ENCODE data around the gene FARP1.
"Not testable (repeated sequence)": the region's sequence is repeated elsewhere in the genome, so short reads cannot be mapped to it uniquely, and the experiment has no call there.

Gene FARP1

GRCh38 chr13:98411617-98412265 is 268.8 kb downstream of the FARP1 start:
- no peak overlapping the region for H3K4me3 ChIP-seq (ENCODE audit: control insufficient read depth, low read depth, low read length)

GRCh38 chr13:98413278-98413677 is 270.4 kb downstream of the FARP1 start:
- not testable (repeated sequence) for H3K4me3 ChIP-seq (ENCODE audit: control insufficient read depth, low read depth, low read length); DNase-seq (ENCODE audit: low read depth)

More at GRCh38 chr13:98411617-98412265, 268.8 kb downstream of the FARP1 start:
- DNase-seq (ENCODE audit: low read depth) = no peak
- no peak for TF ChIP-seq CTCF (conservative IDR thresholded peaks at IDR 0.05; ENCODE audit: control insufficient read depth, insufficient read depth, low read depth, low read length)

DNA sequence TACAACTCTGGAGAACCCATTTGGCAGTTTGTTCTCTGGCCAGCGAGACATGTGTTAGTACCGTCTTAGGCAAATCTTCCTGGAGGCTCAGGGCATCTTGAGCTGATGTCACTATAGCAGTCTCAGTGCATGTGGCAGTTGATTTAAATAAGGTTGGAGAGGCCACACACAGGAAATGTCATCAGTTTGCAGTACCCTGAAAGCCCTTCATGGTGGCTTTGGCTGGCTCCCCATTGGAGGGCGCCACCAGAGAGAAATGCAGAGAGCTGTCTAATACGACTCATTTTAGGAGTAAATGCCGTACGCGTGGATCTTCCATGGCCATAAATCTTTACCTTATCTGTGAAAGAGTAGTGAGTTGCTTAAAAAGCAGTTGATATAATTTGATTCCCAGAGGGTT is 270.9 kb downstream of the FARP1 start:
- TF ChIP-seq CTCF (conservative IDR thresholded peaks at IDR 0.05; ENCODE audit: control insufficient read depth, insufficient read depth, low read depth, low read length) = no peak
- DNase-seq (ENCODE audit: low read depth) = no peak
- H3K4me3 ChIP-seq (ENCODE audit: control insufficient read depth, low read depth, low read length) = no peak overlapping the region

- no peak for TF ChIP-seq CTCF (conservative IDR thresholded peaks at IDR 0.05; ENCODE audit: control insufficient read depth, insufficient read depth, low read depth, low read length)
- H3K4me3 ChIP-seq (ENCODE audit: control insufficient read depth, low read depth, low read length) = no peak overlapping the region
- DNase-seq (ENCODE audit: low read depth) = no peak
Observed at GRCh38 chr13:98415326-98416070, 272.6 kb downstream of the FARP1 start.

DNA sequence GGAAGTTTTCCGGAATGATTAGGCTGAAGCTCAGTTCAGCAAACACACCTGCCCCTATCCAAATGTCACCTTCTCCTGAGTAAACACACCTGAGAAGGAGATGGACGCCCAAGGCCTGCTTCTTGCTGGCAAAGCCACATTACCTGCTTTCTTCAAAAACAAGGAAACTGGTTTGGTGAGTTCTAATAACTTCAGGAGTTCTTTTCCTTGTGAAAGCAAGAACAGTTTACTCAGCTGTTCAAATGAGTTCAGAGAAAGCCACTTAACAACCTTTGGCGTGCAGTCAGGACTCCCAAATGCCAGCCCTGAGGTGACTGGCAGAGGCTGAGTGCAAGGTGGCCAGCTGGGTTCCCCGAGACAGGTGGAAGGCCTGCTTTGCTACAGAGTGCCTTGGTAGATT is 273.5 kb downstream of the FARP1 start:
- H3K4me3 ChIP-seq (ENCODE audit: control insufficient read depth, low read depth, low read length) = no peak overlapping the region
- DNase-seq (ENCODE audit: low read depth) = no peak
- no peak for TF ChIP-seq CTCF (conservative IDR thresholded peaks at IDR 0.05; ENCODE audit: control insufficient read depth, insufficient read depth, low read depth, low read length)

GRCh38 chr13:98419786-98420553 is 277.1 kb downstream of the FARP1 start:
- no peak overlapping the region for H3K4me3 ChIP-seq (ENCODE audit: control insufficient read depth, low read depth, low read length)
- no peak for DNase-seq (ENCODE audit: low read depth)
- no peak for TF ChIP-seq CTCF (conservative IDR thresholded peaks at IDR 0.05; ENCODE audit: control insufficient read depth, insufficient read depth, low read depth, low read length)
